Measurements from ENCODE around the gene MPI.
A peak's percentile ranks its signal among the peaks of the same experiment; 100 is the strongest.
"Not testable (repeated sequence)": the region's sequence is repeated elsewhere in the genome, so short reads cannot be mapped to it uniquely, and the experiment has no call there.

The MPI gene

DNA sequence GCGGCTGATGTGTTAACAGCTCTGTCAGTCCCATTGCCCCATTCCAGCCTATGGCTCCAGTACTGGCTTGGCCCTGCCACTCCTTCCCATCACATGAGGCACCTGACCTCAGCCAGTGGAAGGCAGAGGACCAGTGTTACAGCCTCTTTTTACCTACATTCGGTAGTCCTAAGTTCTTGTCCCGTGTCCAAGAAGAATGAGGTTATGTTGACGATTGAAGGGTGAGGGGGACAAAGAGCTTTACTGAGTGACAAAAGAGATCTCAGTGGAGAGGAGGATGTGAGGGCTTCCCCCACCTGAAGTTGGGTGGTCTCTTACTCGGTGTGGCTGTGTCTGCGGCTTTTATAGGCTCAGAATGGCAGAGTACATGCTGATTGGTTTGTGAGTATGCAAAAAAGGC lies 7.3 kb upstream of the MPI start:
- Histone ChIP-seq H3K27me3 (ENCODE audit: insufficient read depth, low read depth, severe bottlenecking) (no peaks in the 10 kb centered on the region), H3K4me3 (ENCODE audit: low read depth, low read length) (no peak overlapping the region), H3K27ac (no peak overlapping the region), H3K9me3 (ENCODE audit: severe bottlenecking) (peaks cover 3% of the 10 kb centered on the region), H3K36me3 (no peaks in the 10 kb centered on the region)
- TF ChIP-seq, protein P1, sequence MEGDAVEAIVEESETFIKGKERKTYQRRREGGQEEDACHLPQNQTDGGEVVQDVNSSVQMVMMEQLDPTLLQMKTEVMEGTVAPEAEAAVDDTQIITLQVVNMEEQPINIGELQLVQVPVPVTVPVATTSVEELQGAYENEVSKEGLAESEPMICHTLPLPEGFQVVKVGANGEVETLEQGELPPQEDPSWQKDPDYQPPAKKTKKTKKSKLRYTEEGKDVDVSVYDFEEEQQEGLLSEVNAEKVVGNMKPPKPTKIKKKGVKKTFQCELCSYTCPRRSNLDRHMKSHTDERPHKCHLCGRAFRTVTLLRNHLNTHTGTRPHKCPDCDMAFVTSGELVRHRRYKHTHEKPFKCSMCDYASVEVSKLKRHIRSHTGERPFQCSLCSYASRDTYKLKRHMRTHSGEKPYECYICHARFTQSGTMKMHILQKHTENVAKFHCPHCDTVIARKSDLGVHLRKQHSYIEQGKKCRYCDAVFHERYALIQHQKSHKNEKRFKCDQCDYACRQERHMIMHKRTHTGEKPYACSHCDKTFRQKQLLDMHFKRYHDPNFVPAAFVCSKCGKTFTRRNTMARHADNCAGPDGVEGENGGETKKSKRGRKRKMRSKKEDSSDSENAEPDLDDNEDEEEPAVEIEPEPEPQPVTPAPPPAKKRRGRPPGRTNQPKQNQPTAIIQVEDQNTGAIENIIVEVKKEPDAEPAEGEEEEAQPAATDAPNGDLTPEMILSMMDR (IDR thresholded peaks at IDR 0.05; ENCODE audit: low read depth, low read length) = no peak
- DNase-seq = no peak

DNA sequence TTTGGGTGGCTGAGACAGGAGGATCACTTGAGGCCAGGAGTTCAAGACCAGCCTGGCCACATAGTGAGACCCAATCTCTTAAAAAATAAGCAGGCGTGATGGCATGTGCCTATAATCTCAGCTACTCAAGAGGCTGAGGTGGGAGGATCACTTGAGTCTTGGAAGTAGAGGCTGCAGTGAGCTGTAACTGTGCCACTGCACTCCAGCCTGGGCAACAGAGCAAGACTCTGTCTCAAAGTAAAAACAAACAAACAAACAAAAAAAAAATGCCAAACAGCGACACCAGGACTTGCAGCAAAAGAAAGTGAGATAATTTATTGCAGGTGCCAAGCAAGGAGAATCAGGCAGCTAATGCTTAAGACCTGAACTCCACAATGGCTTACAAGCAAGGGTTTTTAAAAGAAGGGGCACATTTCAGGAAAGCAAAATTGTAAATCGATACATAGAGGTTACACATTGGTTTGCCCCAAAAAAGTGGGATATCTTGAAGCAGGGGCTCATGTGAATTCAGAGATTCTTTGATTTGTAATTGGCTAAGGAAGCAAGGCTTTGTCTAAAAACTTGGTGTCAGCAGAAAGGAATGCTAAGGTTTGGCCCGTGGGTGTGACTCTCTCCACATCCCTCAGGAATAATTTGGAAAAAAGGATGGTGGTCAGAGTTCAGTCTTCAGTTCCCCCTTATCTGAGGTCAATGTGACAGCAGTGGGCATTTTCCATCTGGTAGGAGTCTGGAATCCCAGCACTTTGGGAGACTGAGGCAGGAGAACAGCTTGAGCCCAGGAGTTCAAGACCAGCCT lies 5.2 kb upstream of the MPI start:
- Histone ChIP-seq H3K27me3 (ENCODE audit: insufficient read depth, low read depth, severe bottlenecking) (no peaks in the 10 kb centered on the region), H3K36me3 (no peaks in the 10 kb centered on the region), H3K4me3 (ENCODE audit: low read depth, low read length) (no peak overlapping the region), H3K27ac (no peak overlapping the region), H3K9me3 (ENCODE audit: severe bottlenecking) (peaks cover 3% of the 10 kb centered on the region)
- TF ChIP-seq, protein P1 (IDR thresholded peaks at IDR 0.05; ENCODE audit: low read depth, low read length) = no peak
- DNase-seq = no peak

DNA sequence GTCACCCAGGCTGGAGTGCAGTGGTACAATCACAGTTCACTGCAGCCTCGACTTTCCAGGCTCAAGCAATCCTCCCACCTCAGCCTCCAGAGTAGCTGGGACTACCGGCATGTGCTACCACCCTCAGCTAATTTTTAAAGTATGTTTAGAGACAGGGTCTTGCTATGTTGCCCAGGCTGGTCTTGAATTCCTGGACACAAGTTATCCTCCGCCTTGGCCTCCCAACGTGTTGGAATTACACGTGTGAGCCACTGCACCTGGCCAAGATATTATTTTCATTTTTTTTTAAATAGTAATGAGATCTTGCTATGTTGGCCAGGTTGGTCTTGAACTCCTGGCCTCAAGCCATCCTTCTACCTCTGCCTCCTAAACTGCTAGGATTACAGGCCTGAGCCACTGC lies 4.4 kb upstream of the MPI start:
- Histone ChIP-seq H3K27ac (no peak overlapping the region), H3K9me3 (ENCODE audit: severe bottlenecking) (peaks cover 3% of the 10 kb centered on the region), H3K4me3 (ENCODE audit: low read depth, low read length) (no peak overlapping the region), H3K36me3 (no peaks in the 10 kb centered on the region), H3K27me3 (ENCODE audit: insufficient read depth, low read depth, severe bottlenecking) (no peaks in the 10 kb centered on the region)
- no peak for DNase-seq
- TF ChIP-seq, protein P1 (IDR thresholded peaks at IDR 0.05; ENCODE audit: low read depth, low read length) = no peak

DNA sequence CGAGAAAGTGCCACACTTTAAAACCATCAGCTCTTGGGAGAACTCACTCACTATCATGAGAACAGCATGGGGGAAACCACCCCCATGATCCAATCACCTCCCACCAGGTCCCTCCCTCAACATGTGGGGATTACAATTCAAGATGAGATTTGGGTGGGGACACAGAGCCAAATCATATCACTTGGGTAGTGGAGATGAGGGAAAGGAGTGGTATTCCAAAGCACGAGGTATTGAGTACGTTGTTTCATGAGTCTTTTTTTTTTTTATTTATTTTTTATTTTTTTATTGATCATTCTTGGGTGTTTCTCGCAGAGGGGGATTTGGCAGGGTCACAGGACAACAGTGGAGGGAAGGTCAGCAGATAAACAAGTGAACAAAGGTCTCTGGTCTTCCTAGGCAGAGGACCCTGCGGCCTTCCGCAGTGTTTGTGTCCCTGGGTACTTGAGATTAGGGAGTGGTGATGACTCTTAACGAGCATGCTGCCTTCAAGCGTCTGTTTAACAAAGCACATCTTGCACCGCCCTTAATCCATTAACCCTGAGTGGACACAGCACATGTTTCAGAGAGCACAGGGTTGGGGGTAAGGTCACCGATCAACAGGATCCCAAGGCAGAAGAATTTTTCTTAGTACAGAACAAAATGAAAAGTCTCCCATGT lies 2.2 kb upstream of the MPI start:
- H3K27me3 ChIP-seq (ENCODE audit: insufficient read depth, low read depth, severe bottlenecking); DNase-seq; H3K9me3 ChIP-seq (ENCODE audit: severe bottlenecking); H3K4me3 ChIP-seq (ENCODE audit: low read depth, low read length): not testable (repeated sequence)
- Histone ChIP-seq H3K36me3 (peaks cover 18% of the 10 kb centered on the region), H3K27ac (peak overlapping the region; percentile 79)

DNA sequence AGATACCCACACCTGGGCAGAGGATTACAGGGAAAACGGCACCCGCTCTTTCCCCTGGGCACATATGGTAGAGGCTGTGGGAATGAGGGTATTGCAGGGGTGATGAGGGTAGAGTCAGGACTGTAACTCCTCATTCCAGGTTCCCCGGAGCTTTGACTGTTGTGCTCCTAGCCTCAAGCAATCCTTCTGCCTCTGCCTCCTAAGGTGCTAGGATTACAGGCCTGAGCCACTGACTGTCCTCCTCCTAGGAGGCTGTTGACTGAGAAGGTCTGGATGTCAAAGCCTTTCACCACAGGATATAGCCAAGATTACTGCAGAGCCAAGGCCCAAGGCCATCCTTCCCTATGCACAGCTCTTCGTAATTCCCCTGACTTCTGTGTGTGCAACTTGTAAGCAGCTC lies 1.1 kb upstream of the MPI start:
- TF ChIP-seq, protein P1 (IDR thresholded peaks at IDR 0.05; ENCODE audit: low read depth, low read length) = no peak
- H3K27me3 ChIP-seq (ENCODE audit: insufficient read depth, low read depth, severe bottlenecking) = no peaks in the 10 kb centered on the region
- peak overlapping the region; percentile 79 for H3K27ac ChIP-seq
- H3K4me3 ChIP-seq (ENCODE audit: low read depth, low read length) = no peak overlapping the region
- peak; percentile 54 for DNase-seq
- H3K36me3 ChIP-seq = peaks cover 28% of the 10 kb centered on the region
- no peaks in the 10 kb centered on the region for H3K9me3 ChIP-seq (ENCODE audit: severe bottlenecking)

DNA sequence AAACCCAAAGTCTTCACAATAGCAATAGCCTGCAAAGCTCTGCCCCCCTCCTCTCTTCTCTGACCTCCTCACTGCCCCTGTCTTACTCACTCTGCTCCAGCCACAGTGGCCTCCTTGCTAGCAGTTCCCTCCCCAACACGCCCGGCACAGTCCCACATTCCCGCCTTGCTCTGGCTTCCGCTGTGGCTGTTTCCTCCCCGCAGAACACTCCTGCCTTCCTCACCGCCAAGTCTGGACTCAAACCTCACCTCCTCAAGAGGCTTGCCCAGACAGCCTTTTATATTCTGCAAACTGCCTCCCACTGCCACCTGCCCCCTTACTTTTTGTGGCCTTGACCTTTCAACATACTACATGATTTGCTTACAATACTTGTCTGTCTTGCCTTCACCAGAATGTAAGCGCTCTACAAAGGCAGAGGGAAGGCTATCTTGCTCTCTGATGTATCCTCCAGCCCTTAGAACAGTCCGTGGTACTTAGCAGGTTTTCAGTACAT lies 406 bp upstream of the MPI start:
- TF ChIP-seq, protein P1 (IDR thresholded peaks at IDR 0.05; ENCODE audit: low read depth, low read length) = no peak
- peak overlapping the region; percentile 95 for H3K4me3 ChIP-seq (ENCODE audit: low read depth, low read length)
- no peaks in the 10 kb centered on the region for H3K9me3 ChIP-seq (ENCODE audit: severe bottlenecking)
- H3K27me3 ChIP-seq (ENCODE audit: insufficient read depth, low read depth, severe bottlenecking) = no peaks in the 10 kb centered on the region
- H3K27ac ChIP-seq = peak overlapping the region; percentile 79
- DNase-seq = peak; percentile 36
- peaks cover 28% of the 10 kb centered on the region for H3K36me3 ChIP-seq
